ENCODE data around the gene PAX8. TPM values are rescaled to one million over a fixed set of nuclear protein-coding genes. Genes with fewer than 3 reads are reported as not detected.

Gene PAX8
- total and polyA plus RNA-seq, 11 donors, result 0.44 to 2.3 (median 0.53) TPM; not detected in 4

GRCh38 chr2:113233593-113234550 lies 44.8 kb downstream of the PAX8 start:
- intact Hi-C loops (cut with DNase I), result no loop called here
- Histone ChIP-seq H3K36me3 (no peaks in the 10 kb centered on the region), H3K27ac (no peak overlapping the region), H3K27me3 (no peaks in the 10 kb centered on the region), H3K4me1 (peaks cover 0 to 32% (median 4%) of the 10 kb centered on the region in 12 donors), H3K4me3 (no peak overlapping the region), H3K9me3 (no peaks in the 10 kb centered on the region)
- DNase-seq, result peak in 1 of 5 donors; percentile 59
- WGBS, 4 donors, result 75 to 87% (median 86%) methylated on average over 9 of the region's 9 CpGs
- peak in 2 of 12 donors; percentile 14 to 24 for TF ChIP-seq CTCF (IDR thresholded peaks at IDR 0.05)
- TF ChIP-seq POLR2A (IDR thresholded peaks at IDR 0.05), result no peak
- ATAC-seq, result peak in 2 of 4 donors; percentile 20 to 67

- TF ChIP-seq CTCF (IDR thresholded peaks at IDR 0.05) (no peak), POLR2A (IDR thresholded peaks at IDR 0.05) (no peak)
- no peak overlapping the region for H3K27ac ChIP-seq
- no peaks in the 10 kb centered on the region for H3K9me3 ChIP-seq
- no peak overlapping the region for H3K4me3 ChIP-seq
- 80 to 86% (median 83%) methylated on average over 6 of the region's 6 CpGs for WGBS, 4 donors
- intact Hi-C loops (cut with DNase I), result no loop called here
- DNase-seq (no peak), ATAC-seq (no peak)
- H3K27me3 ChIP-seq, result no peaks in the 10 kb centered on the region
- H3K4me1 ChIP-seq, result peaks cover 0 to 24% (median 4%) of the 10 kb centered on the region in 12 donors
- no peaks in the 10 kb centered on the region for H3K36me3 ChIP-seq
Measured at GRCh38 chr2:113232740-113233139, 46.0 kb downstream of the PAX8 start.

- Histone ChIP-seq H3K27ac (no peak overlapping the region), H3K36me3 (no peaks in the 10 kb centered on the region), H3K9me3 (no peaks in the 10 kb centered on the region), H3K27me3 (no peaks in the 10 kb centered on the region), H3K4me1 (peaks cover 0 to 24% (median 4%) of the 10 kb centered on the region in 12 donors), H3K4me3 (no peak overlapping the region)
- WGBS, 4 donors, result 74 to 88% (median 82%) methylated on average over 3 of the region's 3 CpGs
- intact Hi-C loops (cut with DNase I), result no loop called here
- TF ChIP-seq POLR2A (IDR thresholded peaks at IDR 0.05) (no peak), CTCF (IDR thresholded peaks at IDR 0.05) (no peak)
- DNase-seq, result no peak
- ATAC-seq, result no peak
Measured at GRCh38 chr2:113232123-113232522, 46.6 kb downstream of the PAX8 start.

GRCh38 chr2:113231064-113231463 lies 47.7 kb downstream of the PAX8 start:
- peak in 3 of 4 donors; percentile 27 to 47 (median 37) for ATAC-seq
- peak overlapping the region in 4 of 12 donors; percentile 32 to 72 (median 52) for H3K27ac ChIP-seq
- WGBS, 4 donors, result 30 to 38% (median 36%) methylated on average over 3 of the region's 3 CpGs

More at GRCh38 chr2:113231064-113231463, 47.7 kb downstream of the PAX8 start:
- H3K36me3 ChIP-seq, result no peaks in the 10 kb centered on the region
- H3K4me3 ChIP-seq, result no peak overlapping the region
- peaks cover 0 to 24% (median 4%) of the 10 kb centered on the region in 12 donors for H3K4me1 ChIP-seq
- intact Hi-C loops (cut with DNase I), result no loop called here
- no peak for DNase-seq
- no peak for TF ChIP-seq CTCF (IDR thresholded peaks at IDR 0.05)
- TF ChIP-seq POLR2A (IDR thresholded peaks at IDR 0.05), result no peak
- no peaks in the 10 kb centered on the region for H3K9me3 ChIP-seq
- H3K27me3 ChIP-seq, result no peaks in the 10 kb centered on the region

Measured in heart left ventricle (tissue), 16 donors.